Activated T-cell treated with anti-CD3 and anti-CD28 coated beads for 24 hours (primary cell): ENCODE results near the gene KLF3.

Experiments
- DNase-seq: peaks from one replicate; pipeline ENCODE4 v3.0.0-alpha.2; 2020; ENCODE audit warnings: low read depth

KLF3 gene

DNA sequence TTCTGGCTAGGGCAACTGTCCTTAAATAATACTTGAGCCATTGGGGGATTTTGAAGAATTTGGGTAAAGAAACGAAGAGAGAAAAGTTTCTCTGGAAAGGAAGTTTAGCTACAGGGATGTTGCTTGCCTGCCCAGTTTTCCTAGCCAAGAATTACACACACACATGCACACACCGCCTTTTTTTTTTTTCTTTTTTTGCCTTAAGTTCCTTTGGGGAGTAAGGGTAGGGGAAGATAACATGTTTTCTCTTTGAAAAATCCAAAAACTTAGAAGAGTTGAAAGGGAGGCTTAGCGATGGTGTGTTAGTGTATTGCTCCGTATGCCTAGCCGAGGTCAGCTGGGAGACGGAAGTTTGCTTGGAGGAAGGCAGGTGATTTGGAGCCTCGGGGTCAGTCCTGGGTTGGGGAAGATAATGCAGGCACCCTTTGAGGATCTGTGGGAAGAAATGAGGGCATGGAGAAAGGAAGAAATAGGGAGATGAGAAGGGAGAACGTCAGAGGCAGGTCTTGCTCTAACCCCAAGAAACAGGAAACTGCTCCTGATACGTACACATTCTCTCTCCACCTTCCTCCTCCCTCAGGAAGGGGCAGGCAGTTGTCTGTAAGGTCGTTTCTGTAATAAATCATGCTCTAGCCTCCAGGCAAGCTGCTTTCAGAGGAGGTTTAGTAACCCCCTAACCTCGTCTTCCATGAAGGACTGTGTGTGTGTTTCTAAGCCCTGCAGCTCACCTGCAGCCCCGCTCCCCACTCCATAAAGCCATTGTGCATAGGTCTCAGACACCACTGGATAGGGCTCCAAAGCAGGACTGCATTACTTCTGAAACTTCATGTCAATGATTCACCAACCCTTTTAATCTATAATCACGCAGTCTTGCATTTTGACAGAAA is 10.5 kb downstream of the KLF3 start:
- DNase-seq, result no peak

DNA sequence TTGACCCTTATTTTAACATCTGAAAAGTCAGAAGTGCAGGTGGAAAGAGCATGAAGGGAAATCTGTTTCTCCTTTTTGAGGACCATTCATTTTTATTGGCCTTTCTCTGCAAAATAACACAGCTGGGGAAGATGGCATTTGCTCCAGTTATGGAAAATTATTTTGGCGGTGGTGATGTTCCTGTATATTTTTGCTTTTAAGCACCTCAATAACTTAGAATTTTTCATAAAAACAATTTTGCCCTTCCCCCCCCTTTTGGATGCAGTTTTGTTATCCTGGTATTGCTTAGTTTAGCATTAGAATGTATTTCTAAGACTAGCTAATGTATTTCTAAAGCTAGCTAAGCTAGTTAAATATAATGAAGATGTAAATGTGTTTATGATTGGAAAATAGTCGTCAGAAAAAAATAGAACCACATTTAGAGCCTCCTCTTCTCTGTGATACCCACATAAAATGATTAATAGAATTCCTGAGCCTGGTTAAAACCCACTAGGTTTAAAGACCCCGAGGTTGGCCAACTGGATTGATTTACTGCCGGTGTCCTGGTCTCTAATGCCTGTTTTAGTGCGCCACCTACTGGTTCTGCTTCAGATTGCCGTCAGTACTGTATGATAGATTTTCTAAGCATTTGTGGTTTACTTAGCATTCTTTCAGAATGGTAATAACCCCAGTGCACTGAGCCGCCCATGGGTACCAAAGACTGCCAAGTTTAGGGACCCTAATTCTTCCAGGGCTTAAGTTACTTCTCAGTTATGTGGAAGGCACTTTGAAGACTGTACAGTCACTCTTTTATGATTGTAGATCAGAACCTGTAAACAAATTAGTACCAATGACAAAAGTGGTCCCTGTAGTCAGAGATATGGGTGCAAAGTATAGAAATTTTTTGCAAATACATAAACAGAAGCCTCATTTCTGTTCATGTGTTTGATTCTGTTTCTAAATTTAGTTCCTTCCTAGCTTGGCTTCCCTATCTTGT is 11.4 kb downstream of the KLF3 start:
- DNase-seq, result peak; percentile 77

DNA sequence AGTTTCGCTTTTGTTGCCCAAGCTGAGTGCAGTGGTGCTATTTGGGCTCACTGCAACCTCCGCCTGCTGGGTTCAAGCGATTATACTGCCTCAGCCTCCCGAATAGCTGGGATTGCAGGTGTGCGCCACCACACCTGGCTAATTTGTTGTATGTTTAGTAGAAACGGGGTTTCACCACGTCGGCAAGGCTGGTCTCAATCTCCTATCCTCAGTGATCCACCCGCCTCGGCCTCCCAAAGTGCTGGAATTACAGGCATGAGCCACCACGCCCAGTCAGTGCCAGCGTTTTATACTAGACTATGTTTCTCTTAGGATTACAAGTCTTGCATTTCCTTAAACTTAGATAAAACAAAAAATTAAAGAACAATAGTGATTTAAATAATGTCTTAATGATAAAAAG is 13.0 kb downstream of the KLF3 start:
- DNase-seq, result no peak

DNA sequence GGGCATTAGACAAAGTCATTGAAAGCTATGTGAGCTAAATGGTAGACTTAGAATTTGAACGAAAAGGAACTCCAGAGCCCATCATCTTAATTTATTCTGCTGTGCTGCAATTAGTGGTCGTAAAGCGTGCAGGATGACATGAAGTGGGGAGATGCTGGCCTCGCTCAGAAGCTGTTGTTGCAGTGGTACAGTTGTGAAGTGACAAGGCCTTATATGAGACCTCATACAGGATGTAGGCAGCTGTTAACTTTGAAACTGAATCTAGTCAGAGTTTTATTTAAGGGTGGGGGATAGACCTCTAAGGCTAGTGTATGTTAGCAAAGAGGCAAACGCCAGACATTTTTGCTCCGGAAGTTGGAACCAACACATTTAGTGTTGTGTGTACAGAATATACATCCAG is 13.4 kb downstream of the KLF3 start:
- no peak for DNase-seq

DNA sequence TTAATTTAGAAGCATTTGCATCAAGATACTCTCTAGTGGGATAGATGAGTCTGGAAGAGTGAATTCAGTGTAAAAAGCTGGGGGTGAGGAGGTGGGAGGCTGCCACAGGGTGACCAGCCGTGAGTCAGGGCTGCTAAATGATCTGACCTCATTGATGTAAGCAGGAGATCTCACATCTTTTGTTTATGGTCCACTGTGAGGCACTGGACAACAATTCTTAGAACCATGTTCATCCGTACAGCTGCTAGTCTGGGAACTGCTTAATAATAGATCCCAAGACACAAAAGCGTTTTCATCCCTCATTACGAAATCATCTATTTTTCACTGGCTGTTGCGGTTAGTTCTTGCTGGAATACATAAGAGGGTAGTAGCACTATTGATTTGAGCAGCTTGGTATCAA is 14.1 kb downstream of the KLF3 start:
- no peak for DNase-seq

DNA sequence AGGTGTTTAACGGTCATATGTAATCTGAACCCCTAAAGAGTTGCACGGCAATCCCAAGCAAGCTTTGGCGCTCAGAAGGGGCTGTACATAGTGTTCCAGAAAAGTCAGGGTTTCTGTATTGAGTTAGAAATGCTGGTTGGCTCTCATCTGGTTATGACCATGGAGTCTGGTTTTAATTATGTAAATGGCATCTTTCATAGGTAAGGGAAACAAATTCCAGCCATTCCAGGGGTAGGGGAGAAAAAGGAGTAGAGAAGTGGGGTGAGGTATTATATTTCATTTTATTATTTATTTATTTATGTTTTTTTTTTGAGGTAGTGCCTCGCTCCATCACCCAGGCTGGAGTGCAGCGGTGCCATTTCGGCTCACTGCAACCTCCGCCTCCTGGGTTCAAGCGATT is 15.9 kb downstream of the KLF3 start:
- no peak for DNase-seq

DNA sequence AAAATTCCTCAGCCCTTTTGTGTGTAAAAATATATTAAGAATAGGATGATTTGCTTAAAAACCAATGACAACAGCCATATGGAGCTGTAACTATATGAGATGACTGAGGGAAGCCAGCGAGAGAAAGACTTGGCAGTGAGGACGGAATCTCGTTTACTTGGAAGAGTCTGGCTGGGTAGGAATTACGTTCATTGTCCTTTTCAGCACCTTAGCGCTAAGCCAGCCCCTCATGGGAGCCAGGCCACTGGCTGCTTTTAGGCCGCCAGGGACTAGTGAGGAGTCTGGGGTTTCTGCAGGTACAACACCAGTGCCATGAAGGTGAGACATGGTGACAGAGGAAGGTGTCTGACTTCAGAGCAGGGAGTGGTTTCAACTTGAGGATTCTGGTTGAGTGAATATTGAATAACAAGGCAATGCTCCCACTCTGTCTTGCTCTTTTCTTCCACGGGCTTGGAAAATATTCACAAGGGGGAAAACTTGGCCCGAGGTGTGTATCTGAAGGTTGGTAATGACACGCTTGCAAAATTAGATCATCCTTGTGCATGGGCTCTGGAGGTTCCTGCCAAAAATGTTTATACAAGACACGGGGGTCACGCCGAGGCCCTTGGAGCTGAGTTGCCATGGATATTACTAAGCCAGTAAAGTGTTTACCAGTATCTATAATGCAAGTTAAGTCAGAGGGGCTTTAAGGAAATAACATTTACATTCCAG is 17.4 kb downstream of the KLF3 start:
- DNase-seq, result no peak

DNA sequence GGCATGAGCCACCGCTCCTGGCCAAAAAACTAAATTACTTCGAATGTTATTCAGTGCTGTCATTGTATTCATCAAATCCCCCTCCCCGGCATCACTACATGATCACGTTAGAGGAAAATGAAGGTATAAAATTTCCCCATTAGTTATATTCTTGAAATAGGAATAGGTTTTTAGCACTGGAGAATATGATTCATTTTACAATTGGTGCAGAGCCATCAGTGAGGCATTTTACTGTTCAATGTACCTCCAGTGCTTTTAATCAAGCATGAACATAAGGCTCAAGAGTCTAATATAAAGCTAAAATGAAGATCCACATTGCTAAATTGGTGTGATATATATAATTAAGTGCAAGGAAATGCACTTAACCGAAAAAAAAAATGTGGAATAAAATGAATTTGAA is 18.3 kb downstream of the KLF3 start:
- DNase-seq, result no peak

DNA sequence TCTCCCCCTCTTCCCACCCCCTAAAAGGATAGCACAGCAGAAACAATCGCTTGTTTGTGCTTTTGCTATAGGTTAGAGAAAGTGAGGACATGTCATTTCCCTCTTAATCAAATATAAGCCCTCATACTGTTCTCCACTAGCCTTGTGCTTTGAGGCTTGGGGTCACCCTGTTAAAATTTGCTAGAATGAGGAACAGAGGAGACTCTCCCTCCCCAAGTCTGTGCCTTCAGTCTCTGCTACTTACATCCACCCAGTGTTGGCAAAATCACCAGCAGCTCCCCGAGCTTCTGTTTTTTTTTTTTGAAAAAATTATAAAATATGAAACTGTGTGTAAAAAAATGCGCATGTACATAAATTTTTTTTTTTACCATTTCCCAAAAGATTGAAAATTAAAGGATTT is 19.3 kb downstream of the KLF3 start:
- DNase-seq, result no peak

DNA sequence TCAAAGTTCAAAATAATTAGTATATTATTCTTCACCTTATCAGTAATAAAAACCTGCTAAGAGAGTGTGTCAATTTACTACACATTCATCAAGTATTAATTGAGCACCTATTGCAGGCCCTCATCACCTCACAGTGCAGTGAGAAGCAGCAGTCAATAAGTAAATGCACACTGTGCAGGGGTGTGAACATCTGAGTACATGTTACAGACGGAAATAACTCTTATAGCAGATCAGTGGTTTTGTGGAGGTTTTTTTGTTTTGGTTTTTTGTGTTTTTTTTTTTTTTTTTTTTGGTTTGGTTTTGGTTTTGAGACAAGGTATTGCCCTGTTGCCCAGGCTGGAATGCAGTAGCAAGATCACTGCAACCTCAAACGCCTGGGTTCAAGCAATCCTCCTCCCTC is 20.3 kb downstream of the KLF3 start:
- DNase-seq, result no peak

DNA sequence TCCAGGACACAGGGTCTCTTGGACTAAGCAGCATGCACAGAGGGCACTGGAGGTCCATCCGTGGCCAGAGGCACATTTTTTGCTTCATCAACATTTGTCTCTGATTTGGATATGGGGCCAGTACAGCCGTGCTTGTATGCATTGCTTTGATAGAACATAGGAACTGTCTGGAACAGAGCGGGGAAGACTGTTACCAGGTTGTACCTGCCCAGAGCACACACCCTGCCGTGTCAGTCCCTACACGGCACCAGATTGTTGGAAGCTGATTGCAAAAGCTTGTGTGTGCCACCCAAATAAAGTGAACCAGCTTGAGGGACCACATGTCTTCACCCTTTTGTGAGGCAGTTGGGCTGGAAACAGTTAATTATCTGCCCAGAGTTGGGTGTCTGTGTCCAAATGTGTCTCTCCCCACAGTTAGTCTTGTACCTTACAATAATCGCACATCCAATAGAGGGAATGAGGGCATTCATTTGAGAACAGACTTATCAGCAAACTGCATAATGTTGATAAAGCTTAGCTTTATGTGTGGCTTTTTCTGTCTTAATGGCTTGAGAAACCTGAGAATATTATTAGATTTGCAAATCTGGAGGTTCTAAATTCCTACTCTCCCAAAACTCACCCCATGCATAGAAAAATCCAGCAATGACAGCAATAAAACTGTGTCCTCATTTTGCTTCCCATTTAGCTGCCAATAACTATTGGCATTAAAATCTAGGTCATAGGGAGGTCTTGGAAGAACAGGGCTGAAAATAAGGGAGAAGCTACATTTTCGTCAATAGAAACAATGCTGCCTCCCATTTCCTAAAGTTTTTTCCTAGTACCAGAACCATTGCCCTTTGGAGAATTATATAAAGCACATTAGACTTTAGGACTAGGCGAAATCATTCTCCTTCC is 21.2 kb downstream of the KLF3 start:
- DNase-seq, result no peak

DNA sequence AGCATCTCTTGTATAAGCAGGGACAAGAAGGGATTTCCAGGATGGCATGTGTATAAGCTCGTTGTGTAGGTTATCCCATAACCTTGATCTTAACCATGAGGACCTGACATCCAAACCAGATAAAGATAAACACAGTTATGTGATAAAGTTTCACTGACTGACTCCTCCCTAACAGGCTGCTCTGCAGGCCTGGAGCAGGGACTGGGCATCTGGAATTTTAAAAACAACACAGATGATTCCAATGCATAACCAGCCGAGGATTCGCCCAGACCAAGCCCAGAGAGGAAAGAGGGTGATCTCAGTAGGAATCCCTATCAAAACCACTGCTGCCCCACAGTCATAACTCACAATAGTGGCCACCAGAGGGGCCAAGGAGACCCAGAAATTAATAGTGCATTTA is 22.7 kb downstream of the KLF3 start:
- no peak for DNase-seq

DNA sequence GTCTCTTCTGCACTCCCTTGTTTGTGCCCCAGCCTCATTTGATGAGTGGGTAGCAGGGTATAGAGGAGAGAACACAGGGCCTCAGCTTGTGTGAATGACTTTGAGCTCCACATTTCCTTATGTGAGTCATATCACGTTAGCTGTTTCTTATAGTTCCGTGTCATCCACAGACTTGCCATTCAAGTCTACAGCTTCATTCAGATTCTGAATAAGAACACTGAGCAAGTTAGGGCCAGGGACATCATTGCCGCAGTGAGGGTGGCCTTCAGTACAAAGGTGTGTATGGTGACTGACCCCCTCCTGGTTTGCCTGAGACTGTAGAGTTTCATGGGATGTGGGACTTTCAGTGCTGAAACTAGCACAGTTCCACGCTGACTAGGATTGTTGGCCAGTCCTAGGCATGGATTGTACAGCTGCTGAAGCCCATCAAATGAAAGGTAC is 23.6 kb downstream of the KLF3 start:
- DNase-seq, result no peak

DNA sequence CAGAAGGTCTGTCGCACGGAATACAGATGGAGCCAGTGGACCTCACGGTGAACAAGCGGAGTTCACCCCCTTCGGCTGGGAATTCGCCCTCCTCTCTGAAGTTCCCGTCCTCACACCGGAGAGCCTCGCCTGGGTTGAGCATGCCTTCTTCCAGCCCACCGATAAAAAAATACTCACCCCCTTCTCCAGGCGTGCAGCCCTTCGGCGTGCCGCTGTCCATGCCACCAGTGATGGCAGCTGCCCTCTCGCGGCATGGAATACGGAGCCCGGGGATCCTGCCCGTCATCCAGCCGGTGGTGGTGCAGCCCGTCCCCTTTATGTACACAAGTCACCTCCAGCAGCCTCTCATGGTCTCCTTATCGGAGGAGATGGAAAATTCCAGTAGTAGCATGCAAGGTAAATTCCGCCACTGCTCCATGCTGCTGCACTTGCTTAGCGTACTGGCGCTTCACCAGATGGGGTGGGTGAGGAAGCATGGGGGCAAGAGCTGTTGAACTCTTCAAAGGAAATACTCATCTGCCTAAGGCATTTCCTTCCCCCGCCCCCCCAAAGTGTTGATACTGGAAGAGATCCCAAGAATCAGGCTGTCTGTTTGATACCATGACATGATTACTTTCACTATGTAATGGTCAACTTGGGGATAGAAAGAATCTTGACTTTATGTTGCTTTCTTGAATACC is 24.8 kb downstream of the KLF3 start:
- no peak for DNase-seq

DNA sequence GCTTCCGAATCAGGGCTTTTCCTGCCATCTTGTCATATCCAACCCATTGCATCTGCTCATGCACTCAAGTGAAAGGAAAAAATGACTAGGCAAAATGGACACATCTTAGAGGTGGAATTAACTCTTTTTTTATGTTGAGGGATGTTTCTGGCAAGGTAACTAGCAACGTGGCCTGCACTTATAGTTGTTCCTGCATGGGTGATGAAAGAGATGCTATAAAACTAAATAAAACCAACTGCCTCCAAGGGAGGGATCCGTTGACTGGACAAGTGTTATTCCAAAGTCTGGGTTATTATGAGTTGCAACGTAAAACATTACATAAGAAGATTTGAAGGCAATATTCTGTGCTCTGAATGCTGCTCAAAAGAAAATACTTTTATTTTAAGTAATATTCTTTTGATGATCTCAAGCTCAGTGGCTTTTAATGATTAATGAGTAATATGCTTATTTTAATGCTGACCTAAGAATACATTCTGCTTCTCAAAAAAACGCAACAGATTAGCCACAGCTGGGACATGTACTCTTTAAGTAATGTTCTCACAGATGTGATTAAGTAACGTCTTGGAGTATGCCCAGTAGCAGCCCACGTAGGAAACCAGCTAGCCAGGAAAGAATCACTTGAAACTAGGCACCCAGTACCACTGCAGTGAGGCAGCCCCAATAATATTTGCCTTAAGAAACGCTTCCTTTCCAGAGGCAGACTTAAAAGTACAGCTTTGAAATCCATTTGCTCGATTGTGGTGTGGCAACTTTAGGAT is 27.4 kb downstream of the KLF3 start:
- no peak for DNase-seq

DNA sequence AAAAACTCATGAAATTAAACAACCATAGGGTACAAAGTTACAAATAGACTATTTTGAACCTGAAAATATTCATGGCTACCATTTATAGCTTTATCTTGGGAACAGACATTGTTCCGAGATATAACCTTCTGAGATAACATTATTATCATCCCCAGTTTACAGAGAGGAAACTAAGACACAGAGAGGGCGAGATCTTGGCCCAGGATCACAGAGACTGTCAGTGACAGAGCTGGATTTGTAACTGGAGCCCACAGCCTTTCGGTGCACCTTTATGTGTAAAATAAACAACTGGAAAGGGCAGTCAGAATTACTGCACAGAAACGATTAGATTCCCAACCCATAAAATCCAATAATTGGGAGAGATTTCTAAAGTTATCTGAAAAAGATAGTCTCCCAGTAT is 28.4 kb downstream of the KLF3 start:
- DNase-seq, result no peak

DNA sequence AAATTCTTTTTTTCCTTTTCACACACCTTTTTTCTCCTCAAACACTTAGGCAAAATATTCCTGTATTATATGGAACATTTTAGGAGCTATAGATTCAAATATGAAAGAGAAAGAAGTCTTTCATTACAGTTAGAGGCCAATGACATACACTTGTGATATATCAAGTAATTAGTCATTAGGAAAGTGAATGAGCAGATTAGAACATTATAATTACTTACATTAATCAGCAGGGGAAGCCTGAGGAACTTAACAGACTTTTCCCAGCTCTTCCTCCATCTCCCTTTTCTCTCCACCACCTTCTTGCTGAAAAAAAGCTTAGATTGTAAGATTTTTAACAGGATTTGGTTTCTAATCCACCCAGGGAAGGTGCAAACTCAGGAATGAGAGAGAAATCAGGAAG is 29.6 kb downstream of the KLF3 start:
- DNase-seq, result no peak

DNA sequence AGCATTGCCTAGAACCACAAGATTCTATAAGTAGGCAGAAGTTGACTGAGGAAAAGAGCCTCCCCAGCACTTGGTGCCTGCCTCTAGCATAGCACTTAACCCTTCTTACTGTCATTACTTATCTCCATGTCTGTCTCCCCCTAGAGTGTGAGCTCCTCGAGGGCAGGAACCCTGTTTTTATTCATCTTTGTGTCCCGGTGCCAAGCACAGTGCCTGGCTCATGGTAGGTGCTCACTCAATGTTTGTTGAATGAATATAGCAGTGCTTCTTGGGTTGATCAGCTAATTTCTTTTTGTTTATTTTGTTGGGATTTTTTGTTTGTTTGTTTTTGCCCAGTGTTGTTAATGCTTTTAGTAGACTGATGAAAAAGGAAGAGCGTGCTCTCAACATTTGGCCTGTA is 30.3 kb downstream of the KLF3 start:
- DNase-seq, result no peak

DNA sequence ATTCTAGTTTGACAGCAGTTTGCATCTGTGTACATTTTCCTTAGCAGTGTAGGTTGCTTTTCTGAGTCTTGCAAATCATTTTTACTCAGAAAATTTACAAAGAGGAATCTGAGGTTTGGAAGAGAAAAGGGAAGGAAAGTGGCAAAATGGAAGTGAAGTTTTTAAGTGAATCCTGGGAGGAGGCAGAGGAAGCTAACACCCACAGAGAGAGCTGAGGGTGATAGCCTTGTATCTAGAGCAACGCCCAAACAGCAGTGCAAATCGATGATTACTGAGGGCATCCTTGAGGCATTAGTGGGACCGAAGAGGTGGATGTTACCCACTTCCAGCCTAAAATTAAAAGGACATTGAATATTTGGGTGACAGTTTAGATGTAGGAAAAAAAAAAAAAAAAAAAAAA is 31.8 kb downstream of the KLF3 start:
- no peak for DNase-seq

DNA sequence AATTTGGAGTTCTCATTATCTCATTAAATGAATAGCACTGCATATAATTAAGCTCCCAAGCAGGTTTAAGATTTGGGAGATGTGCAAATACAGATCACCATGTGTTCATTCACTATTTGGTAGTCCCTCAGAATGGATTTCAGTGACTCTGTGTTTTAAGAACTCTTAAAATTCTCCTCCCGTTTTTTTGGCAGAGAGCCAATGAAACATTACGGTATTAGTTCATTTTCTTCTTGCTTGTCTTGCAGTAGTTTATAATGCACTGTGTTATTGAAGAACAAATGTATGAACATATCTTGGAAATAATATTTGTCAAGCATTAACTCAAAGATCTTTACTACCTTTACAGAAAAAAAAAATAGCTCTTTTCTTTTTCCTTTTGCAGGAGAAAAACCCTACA is 32.7 kb downstream of the KLF3 start:
- no peak for DNase-seq
